VCaP (cell line): ENCODE measurements around the gene ADSL.

ENCODE experiments used
- H3K27ac ChIP-seq: fragments of 450-650 bp; 2 replicates; pipeline ENCODE4 v1.5.1; 2017
- CTCF ChIP-seq: fragments of 450-650 bp; conservative IDR thresholded peaks from 2 replicates; pipeline ENCODE4 v1.5.1; 2017; ENCODE audit warnings: mild to moderate bottlenecking, moderate library complexity

Gene ADSL

GRCh38 chr22:40352763-40353162 lies 6.5 kb downstream of the ADSL start:
- no peak for TF ChIP-seq CTCF
- H3K27ac ChIP-seq = no peak overlapping the region

- no peak overlapping the region for H3K27ac ChIP-seq
- TF ChIP-seq CTCF = no peak
Observed at GRCh38 chr22:40361100-40361499, 14.8 kb downstream of the ADSL start.

- TF ChIP-seq CTCF = no peak
- H3K27ac ChIP-seq = no peak overlapping the region
Observed at GRCh38 chr22:40363059-40363458, 16.8 kb downstream of the ADSL start.

- no peak for TF ChIP-seq CTCF
- peak overlapping the region; percentile 61; the same call in 1 of the 2 replicates for H3K27ac ChIP-seq
Observed at GRCh38 chr22:40364431-40364830, 18.1 kb downstream of the ADSL start.

GRCh38 chr22:40366068-40366467 lies 19.8 kb downstream of the ADSL start:
- no peak for TF ChIP-seq CTCF
- peak overlapping the region; percentile 61 for H3K27ac ChIP-seq

- peak overlapping the region; percentile 61 for H3K27ac ChIP-seq
- no peak for TF ChIP-seq CTCF
Observed at GRCh38 chr22:40367342-40367741, 21.0 kb downstream of the ADSL start.

GRCh38 chr22:40368016-40368415 lies 21.7 kb downstream of the ADSL start:
- H3K27ac ChIP-seq = peak overlapping the region; percentile 61
- no peak for TF ChIP-seq CTCF

- TF ChIP-seq CTCF = no peak
- no peak overlapping the region for H3K27ac ChIP-seq
Observed at GRCh38 chr22:40368836-40369235, 22.5 kb downstream of the ADSL start.
